ENCODE measurements around the gene EIF2AK2.

EIF2AK2 gene

GRCh38 chr2:37168217-37168981, 11.6 kb upstream of the EIF2AK2 start:
- Histone ChIP-seq H3K27ac (ENCODE audit: low read depth, low read length) (no peak overlapping the region), H3K36me3 (ENCODE audit: insufficient read depth, low read length) (no peaks in the 10 kb centered on the region), H3K9me3 (ENCODE audit: insufficient read depth, low read depth, low read length) (peaks cover 17% of the 10 kb centered on the region), H3K9ac (ENCODE audit: low read depth, low read length) (no peak overlapping the region), H3K4me1 (ENCODE audit: insufficient read depth, low read length) (no peaks in the 10 kb centered on the region), H3K27me3 (ENCODE audit: insufficient read depth, low read length) (no peaks in the 10 kb centered on the region), H3K4me3 (ENCODE audit: low read length) (no peak overlapping the region)
- 59% methylated on average over 16 of the region's 17 CpGs for WGBS

DNA sequence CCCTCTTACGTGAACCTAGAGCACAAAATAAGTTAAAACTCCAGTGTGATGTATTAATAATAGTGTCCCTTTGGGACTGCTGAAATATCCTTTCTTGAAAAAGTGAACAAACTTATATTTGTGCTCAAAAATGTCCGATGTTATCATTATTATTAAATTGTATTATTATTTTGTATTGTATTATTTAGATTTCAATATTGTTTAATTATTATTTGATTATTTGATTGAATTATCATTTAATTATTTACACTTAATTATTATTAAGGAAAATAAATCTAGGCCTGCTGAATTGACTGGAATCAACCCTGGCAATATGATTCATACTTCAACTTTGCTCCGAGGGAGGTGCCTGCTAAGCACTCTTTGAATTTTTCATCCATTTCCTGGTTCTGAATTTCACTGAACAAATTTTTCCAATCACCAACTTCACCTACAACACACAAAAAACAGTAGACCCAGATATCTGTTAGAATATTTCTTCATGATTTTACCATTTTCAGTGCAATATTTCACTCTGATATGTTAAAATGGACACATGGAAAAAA, 10.9 kb upstream of the EIF2AK2 start:
- Histone ChIP-seq H3K9ac (ENCODE audit: low read depth, low read length) (no peak overlapping the region), H3K4me3 (ENCODE audit: low read length) (no peak overlapping the region), H3K27me3 (ENCODE audit: insufficient read depth, low read length) (no peaks in the 10 kb centered on the region), H3K36me3 (ENCODE audit: insufficient read depth, low read length) (no peaks in the 10 kb centered on the region), H3K4me1 (ENCODE audit: insufficient read depth, low read length) (no peaks in the 10 kb centered on the region), H3K27ac (ENCODE audit: low read depth, low read length) (no peak overlapping the region), H3K9me3 (ENCODE audit: insufficient read depth, low read depth, low read length) (peaks cover 20% of the 10 kb centered on the region)
- WGBS, result 91% methylated on average over 2 of the region's 3 CpGs

GRCh38 chr2:37164757-37165156, 8.0 kb upstream of the EIF2AK2 start:
- no peak overlapping the region for H3K27ac ChIP-seq (ENCODE audit: low read depth, low read length)
- no peaks in the 10 kb centered on the region for H3K27me3 ChIP-seq (ENCODE audit: insufficient read depth, low read length)
- no peak overlapping the region for H3K4me3 ChIP-seq (ENCODE audit: low read length)
- no peak overlapping the region for H3K9ac ChIP-seq (ENCODE audit: low read depth, low read length)
- peaks cover 20% of the 10 kb centered on the region for H3K9me3 ChIP-seq (ENCODE audit: insufficient read depth, low read depth, low read length)
- no peaks in the 10 kb centered on the region for H3K36me3 ChIP-seq (ENCODE audit: insufficient read depth, low read length)
- no peaks in the 10 kb centered on the region for H3K4me1 ChIP-seq (ENCODE audit: insufficient read depth, low read length)
- WGBS, result 100% methylated on average over 1 of the region's 1 CpG

GRCh38 chr2:37156071-37156856, 516 bp downstream of the EIF2AK2 start:
- peaks cover 10% of the 10 kb centered on the region for H3K4me1 ChIP-seq (ENCODE audit: insufficient read depth, low read length)
- peak overlapping the region; percentile 73 for H3K4me3 ChIP-seq (ENCODE audit: low read length)
- 11% methylated on average over 27 of the region's 27 CpGs for WGBS
- H3K9ac ChIP-seq (ENCODE audit: low read depth, low read length), result peak overlapping the region; percentile 80
- peaks cover 3% of the 10 kb centered on the region; the same call in 1 of the 2 replicates for H3K27me3 ChIP-seq (ENCODE audit: insufficient read depth, low read length)
- no peaks in the 10 kb centered on the region for H3K9me3 ChIP-seq (ENCODE audit: insufficient read depth, low read depth, low read length)
- H3K36me3 ChIP-seq (ENCODE audit: insufficient read depth, low read length), result peaks cover 6% of the 10 kb centered on the region; the same call in 1 of the 2 replicates
- H3K27ac ChIP-seq (ENCODE audit: low read depth, low read length), result peak overlapping the region; percentile 60; the same call in 1 of the 2 replicates

DNA sequence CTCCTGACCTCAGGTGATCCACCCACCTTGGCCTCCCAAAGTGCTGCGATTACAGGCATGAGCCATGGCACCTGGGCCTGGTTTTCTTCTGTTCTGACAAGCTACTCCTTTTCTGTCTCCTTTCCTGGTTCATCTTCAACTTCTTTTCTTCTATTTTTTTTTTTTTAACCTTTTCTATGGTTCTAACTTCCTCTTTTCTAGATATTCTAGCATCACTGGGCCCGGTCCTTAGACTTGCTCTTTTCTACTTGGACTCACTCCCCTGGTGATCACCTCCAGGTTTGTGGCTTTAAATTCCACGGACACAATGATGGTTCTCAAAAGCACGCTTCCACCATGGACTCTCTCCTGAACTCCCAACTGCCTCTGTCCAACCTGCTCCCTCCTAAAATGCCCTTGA, 2.0 kb downstream of the EIF2AK2 start:
- Histone ChIP-seq H3K4me3 (ENCODE audit: low read length) (no peak overlapping the region), H3K36me3 (ENCODE audit: insufficient read depth, low read length) (peaks cover 8% of the 10 kb centered on the region; the same call in 1 of the 2 replicates), H3K9ac (ENCODE audit: low read depth, low read length) (no peak overlapping the region), H3K4me1 (ENCODE audit: insufficient read depth, low read length) (peaks cover 16% of the 10 kb centered on the region), H3K9me3 (ENCODE audit: insufficient read depth, low read depth, low read length) (no peaks in the 10 kb centered on the region), H3K27me3 (ENCODE audit: insufficient read depth, low read length) (peaks cover 3% of the 10 kb centered on the region; the same call in 1 of the 2 replicates), H3K27ac (ENCODE audit: low read depth, low read length) (no peak overlapping the region)
- WGBS, result 93% methylated on average over 4 of the region's 4 CpGs

GRCh38 chr2:37153224-37153623, 3.6 kb downstream of the EIF2AK2 start:
- Histone ChIP-seq H3K4me3 (ENCODE audit: low read length) (no peak overlapping the region), H3K4me1 (ENCODE audit: insufficient read depth, low read length) (peaks cover 16% of the 10 kb centered on the region), H3K9ac (ENCODE audit: low read depth, low read length) (no peak overlapping the region), H3K36me3 (ENCODE audit: insufficient read depth, low read length) (peaks cover 20% of the 10 kb centered on the region), H3K27ac (ENCODE audit: low read depth, low read length) (no peak overlapping the region), H3K9me3 (ENCODE audit: insufficient read depth, low read depth, low read length) (no peaks in the 10 kb centered on the region), H3K27me3 (ENCODE audit: insufficient read depth, low read length) (peaks cover 3% of the 10 kb centered on the region; the same call in 1 of the 2 replicates)
- WGBS, result 95% methylated on average over 3 of the region's 5 CpGs

- Histone ChIP-seq H3K4me3 (ENCODE audit: low read length) (no peak overlapping the region), H3K36me3 (ENCODE audit: insufficient read depth, low read length) (peaks cover 46% of the 10 kb centered on the region), H3K9ac (ENCODE audit: low read depth, low read length) (no peak overlapping the region), H3K4me1 (ENCODE audit: insufficient read depth, low read length) (peaks cover 8% of the 10 kb centered on the region; the same call in 1 of the 2 replicates), H3K27me3 (ENCODE audit: insufficient read depth, low read length) (no peaks in the 10 kb centered on the region), H3K9me3 (ENCODE audit: insufficient read depth, low read depth, low read length) (no peaks in the 10 kb centered on the region), H3K27ac (ENCODE audit: low read depth, low read length) (no peak overlapping the region)
- WGBS, result 95% methylated on average over 5 of the region's 6 CpGs
Measured at GRCh38 chr2:37149626-37150322, 7.0 kb downstream of the EIF2AK2 start.

DNA sequence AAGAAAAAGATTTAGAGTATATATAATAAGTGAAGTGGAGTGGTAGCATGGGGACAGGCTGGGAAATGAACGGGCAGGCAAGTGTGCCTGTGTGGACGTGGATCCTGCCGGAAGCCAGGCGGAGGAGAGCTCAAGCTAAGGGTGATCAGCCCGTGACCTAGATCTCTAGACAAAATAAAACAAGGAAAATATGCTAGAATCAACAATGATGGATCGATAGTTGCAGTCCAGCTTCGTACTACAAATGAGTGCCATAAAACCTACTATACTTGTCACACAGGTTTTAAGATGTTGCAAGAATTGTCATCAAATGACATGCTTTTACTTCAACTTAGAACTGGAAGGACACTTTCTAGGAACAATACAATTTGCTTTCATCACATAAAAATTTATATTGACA, 8.5 kb downstream of the EIF2AK2 start:
- H3K9me3 ChIP-seq (ENCODE audit: insufficient read depth, low read depth, low read length), result no peaks in the 10 kb centered on the region
- H3K4me1 ChIP-seq (ENCODE audit: insufficient read depth, low read length), result peaks cover 8% of the 10 kb centered on the region; the same call in 1 of the 2 replicates
- no peak overlapping the region for H3K9ac ChIP-seq (ENCODE audit: low read depth, low read length)
- H3K27me3 ChIP-seq (ENCODE audit: insufficient read depth, low read length), result no peaks in the 10 kb centered on the region
- peaks cover 56% of the 10 kb centered on the region for H3K36me3 ChIP-seq (ENCODE audit: insufficient read depth, low read length)
- whole genome bisulfite sequencing, result 96% methylated on average over 7 of the region's 7 CpGs
- no peak overlapping the region for H3K27ac ChIP-seq (ENCODE audit: low read depth, low read length)
- H3K4me3 ChIP-seq (ENCODE audit: low read length), result no peak overlapping the region

DNA sequence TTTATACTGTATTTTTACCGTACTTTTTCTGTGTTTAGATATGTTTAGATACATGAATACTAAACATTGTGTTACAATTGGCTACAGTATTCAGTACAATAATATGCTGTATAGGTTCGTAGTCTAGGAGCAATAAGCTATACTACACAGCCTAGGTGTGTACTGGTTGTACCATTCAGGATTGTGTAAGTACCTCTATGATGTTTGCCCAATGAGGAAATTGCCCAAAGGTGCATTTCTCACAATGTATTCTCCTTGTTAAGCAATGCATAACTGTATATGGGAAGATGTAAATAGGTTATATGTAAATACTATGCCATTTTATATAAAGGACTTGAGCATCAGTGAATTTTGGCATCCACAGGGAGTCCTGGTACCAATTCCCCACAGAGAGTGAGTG, 10.7 kb downstream of the EIF2AK2 start:
- Histone ChIP-seq H3K4me1 (ENCODE audit: insufficient read depth, low read length) (peaks cover 4% of the 10 kb centered on the region; the same call in 1 of the 2 replicates), H3K9ac (ENCODE audit: low read depth, low read length) (no peak overlapping the region), H3K9me3 (ENCODE audit: insufficient read depth, low read depth, low read length) (no peaks in the 10 kb centered on the region), H3K27ac (ENCODE audit: low read depth, low read length) (no peak overlapping the region), H3K36me3 (ENCODE audit: insufficient read depth, low read length) (peaks cover 75% of the 10 kb centered on the region), H3K27me3 (ENCODE audit: insufficient read depth, low read length) (no peaks in the 10 kb centered on the region), H3K4me3 (ENCODE audit: low read length) (no peak overlapping the region)
- 100% methylated on average over 2 of the region's 2 CpGs for WGBS

- 97% methylated on average over 1 of the region's 1 CpG for WGBS
- Histone ChIP-seq H3K36me3 (ENCODE audit: insufficient read depth, low read length) (peaks cover 86% of the 10 kb centered on the region), H3K27me3 (ENCODE audit: insufficient read depth, low read length) (no peaks in the 10 kb centered on the region), H3K9ac (ENCODE audit: low read depth, low read length) (no peak overlapping the region), H3K4me3 (ENCODE audit: low read length) (no peak overlapping the region), H3K9me3 (ENCODE audit: insufficient read depth, low read depth, low read length) (no peaks in the 10 kb centered on the region), H3K4me1 (ENCODE audit: insufficient read depth, low read length) (no peaks in the 10 kb centered on the region), H3K27ac (ENCODE audit: low read depth, low read length) (no peak overlapping the region)
Measured at GRCh38 chr2:37143974-37144373, 12.8 kb downstream of the EIF2AK2 start.

Data from HUES64 (cell line).